SH-SY5Y (cell line): ENCODE measurements around the gene NFATC3.

Source experiments
- GATA2 ChIP-seq: IDR thresholded peaks from 2 replicates; pipeline ENCODE4 v1.6.1; 2011; ENCODE audit warnings: mild to moderate bottlenecking, low read depth, low read length
- GATA3 ChIP-seq: IDR thresholded peaks from 2 replicates; pipeline ENCODE4 v1.6.1; 2011; ENCODE audit warnings: low read depth, mild to moderate bottlenecking, low read length, moderate library complexity

DNA sequence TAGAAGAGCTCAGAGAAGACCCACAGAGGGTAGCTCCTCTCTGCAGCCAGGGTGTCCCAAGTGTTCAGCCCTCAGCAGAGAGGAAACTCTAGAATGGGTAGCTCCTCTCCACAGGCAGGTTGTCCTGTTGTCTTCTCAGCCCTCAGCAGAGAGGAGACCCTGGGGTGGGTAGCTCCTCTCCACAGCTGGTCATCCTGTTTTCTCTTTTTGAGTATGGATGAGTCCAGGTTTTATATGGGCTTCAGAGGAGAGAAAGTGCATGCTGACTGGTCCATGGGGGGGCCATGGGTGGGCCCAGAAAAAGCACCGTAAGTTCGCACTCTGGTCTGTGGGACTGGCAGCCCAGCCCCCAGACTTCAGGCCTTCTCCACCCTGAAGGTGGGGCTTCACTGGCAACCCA lies 102.3 kb downstream of the NFATC3 start:
- TF ChIP-seq GATA3 = no peak
- TF ChIP-seq GATA2 = no peak
